Iris pigment epithelial cell (primary cell): ENCODE results near the gene PITPNM3.
"Not testable (repeated sequence)": the region's sequence is repeated elsewhere in the genome, so short reads cannot be mapped to it uniquely, and the experiment has no call there.

Experiments used
- DNase-seq: peaks from one replicate; pipeline ENCODE4 v3.0.0-alpha.2; 2011; ENCODE audit warnings: low read depth

PITPNM3 gene

DNA sequence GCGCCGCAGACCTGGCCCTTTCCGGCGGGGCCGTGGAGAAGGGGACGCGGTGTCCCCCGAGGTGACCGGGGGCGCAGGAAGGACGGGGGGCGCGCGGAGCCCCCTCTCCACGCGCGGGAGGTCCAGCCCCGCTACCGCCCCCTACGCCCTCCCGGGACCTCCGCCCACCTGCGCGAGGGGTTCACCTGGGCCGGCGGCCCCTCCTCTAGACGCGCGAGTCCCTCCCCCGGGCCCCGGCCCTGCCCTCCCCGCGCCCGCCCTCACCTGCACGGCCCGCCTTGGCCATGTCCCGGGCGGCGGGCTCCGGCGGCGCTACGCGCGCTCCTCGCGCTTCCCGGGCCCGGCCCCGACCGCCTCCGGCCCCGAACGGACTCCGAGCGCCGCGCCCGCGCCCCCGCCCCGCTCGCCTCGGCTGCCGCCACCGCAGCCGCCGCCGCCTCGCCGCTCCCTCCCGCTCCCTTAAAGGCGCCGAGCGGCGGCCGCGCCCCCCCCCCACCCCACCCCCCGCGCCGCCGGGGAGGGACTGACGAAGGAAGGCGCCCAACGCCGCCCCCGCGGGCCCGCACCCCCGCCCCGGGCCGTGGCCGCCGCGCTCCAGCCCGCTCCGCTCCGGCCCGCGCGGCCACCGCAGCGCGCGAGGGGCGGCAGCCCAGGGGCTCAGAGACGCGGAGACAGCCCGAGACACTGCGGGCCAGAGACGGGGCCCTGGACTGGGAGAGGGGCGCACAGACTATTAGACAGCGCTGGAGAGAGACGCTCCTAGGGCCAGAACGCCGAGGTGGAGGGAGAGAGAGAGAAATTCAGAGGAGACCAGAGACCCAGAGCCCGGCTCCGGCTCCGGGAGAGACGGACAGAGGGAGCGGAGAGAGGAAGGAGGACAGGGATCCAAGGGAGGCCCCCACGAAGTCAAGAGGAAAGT, at the start of gene PITPNM3:
PITPNM3 (minus strand) TSS at position 435 of the 919 bp plus-strand sequence; CDS start at position 286, 149 bp downstream.
- no peak for DNase-seq

DNA sequence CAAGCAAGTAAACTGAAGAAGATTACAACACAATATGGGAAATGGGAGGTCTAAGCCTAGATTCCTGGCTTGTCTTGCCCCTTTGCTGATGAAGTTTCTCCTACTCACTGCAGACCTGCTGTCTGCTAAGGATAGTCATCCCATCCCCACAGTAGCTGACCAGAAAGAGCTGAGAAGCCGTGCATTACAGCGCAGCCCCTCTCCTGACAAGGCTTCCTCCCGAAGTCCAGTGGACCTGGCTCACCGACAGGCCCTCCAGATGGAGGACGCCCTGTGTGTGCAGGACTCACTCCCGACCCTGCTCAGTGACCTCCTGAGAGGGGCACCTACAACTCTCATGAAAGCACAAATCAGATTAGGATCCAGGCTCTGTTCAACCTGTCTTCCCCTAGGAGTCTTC, 48.8 kb upstream of the PITPNM3 start:
- DNase-seq = no peak

DNA sequence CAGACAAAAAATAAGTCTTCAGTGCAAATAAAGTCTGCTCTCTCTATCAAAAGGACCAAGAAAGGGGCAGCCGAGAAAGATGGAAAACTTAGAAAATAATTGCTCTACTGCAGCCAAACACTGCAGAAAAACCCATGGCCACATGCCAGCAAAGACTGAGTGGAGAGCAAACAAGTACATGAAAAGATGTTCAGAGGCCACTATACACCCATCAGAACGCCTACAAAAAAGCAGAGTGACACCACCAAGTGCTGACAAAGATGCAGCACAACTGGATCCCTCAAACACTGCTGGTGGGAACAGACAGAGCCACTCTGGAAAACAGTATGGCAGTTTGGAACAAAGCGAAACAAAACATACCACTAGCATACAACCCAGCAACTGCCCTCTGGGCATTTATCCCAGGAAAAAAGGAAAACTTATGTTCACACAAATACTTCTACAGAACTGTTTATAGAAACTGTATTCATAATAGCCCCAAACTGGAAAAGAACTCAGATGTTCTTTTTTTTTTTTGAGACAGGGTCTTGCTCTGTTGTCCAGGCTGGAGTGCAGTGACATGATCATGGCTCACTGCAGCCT, 47.5 kb upstream of the PITPNM3 start:
- DNase-seq = peak; percentile 21

- DNase-seq = no peak
Observed at GRCh38 chr17:6602141-6602540, 45.8 kb upstream of the PITPNM3 start.

GRCh38 chr17:6599364-6599763, 43.0 kb upstream of the PITPNM3 start:
- DNase-seq = peak; percentile 56

DNA sequence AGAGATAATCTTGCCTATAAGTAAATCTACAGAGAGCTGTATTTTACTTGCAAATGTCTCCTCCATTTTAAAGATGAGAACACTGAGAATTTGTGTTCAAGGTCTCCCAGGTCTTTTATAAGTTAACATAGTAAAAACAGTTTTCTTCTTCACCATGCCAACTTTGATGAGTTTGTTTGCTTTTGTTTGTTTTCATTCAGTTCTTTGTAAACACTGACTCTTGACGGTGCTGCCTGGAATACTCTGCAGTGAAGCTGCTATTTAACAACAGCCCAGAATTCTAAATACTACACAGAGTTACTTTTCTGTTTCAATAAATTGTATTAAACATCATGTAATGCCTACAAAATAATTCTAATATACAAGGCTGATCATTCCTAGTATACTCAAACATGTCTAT, 41.4 kb upstream of the PITPNM3 start:
- DNase-seq = no peak

DNA sequence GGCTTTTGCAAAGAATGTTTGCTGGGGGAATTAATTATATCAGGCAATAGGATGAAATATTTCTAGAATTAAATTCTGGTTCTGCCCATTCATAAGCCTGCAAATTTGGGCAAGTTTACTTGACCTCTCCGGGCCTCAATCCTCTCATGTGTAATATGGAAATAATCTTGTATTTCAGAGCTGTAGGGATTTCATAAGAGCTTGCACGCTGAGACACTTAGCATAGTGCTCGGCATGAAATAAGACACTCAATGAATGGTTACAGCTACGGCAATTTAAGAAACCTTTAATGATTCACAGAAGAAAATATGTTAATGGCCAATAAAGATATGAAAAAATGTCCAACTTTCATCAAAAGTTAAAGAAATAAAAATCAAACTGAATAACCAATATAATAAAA, 40.6 kb upstream of the PITPNM3 start:
- DNase-seq = no peak

- DNase-seq = no peak
Observed at GRCh38 chr17:6596511-6596910, 40.2 kb upstream of the PITPNM3 start.

GRCh38 chr17:6596081-6596480, 39.7 kb upstream of the PITPNM3 start:
- DNase-seq = no peak

DNA sequence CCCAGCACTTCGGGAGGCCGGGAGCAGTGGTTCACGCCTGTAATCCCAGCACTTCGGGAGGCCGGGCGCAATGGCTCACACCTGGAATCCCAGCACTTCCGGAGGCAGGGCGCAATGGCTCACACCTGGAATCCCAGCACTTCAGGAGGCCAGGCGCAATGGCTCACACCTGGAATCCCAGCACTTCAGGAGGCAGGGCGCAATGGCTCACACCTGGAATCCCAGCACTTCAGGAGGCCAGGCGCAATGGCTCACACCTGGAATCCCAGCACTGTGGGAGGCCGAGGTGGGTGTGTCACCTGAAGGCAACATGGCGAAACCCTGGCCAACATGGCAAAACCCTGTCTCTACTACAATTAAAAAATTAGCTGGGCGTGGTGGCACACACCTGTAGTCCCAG, 37.0 kb upstream of the PITPNM3 start:
- DNase-seq = not testable (repeated sequence)

DNA sequence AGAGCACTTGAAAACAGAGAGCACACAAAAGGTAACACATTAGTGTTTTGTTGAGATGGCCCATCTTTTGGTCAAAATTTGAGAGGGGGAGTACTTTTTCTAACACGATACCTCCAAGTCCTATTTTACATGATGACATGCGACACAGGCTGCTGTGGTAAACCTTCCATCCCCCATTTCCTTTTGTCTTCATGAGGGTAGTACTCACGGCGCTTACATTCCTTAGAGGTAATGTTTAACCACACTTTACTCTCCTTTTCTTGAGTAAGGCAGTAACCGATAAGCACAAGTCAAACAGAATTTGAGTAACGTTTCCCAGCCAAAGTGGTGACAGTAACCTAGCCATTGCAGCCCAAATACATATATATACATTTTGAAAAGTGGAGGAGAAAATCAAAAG, 35.8 kb upstream of the PITPNM3 start:
- peak; percentile 50 for DNase-seq

- DNase-seq = peak; percentile 93
Observed at GRCh38 chr17:6591599-6592158, 35.3 kb upstream of the PITPNM3 start.

DNA sequence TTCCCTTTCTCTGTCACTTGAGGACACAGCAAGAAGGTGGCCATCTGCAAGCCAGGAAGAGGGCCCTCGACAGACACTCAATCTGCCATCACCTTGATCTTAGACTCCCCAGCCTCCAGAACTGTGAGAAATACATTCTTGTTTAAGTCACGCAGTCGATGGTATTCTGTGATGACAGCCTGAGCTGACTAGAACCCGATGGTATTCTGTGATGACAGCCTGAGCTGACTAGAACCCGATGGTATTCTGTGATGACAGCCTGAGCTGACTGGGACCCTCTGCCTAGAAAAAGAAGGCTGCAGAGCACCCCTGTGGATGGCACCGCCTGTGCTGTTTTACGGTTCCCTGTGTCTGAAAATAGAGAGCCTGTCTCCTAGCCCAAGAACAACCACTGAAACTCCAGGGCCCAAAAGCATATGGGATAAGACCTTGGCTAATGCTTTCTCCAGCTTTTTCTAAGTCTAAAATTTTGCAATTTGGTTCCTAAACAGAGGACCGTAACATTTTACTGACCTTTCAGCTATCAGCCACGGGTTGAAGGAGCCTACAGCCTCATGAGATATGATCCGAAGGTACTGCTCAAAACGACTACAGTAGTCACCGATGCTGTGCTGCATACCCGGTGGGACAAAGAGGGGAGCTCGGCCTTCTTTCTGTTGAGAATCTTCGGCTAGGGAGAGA, 33.1 kb upstream of the PITPNM3 start:
- DNase-seq = no peak

- no peak for DNase-seq
Observed at GRCh38 chr17:6588165-6588564, 31.8 kb upstream of the PITPNM3 start.

- no peak for DNase-seq
Observed at GRCh38 chr17:6587310-6587709, 31.0 kb upstream of the PITPNM3 start.

- DNase-seq = no peak
Observed at GRCh38 chr17:6583411-6583810, 27.1 kb upstream of the PITPNM3 start.

DNA sequence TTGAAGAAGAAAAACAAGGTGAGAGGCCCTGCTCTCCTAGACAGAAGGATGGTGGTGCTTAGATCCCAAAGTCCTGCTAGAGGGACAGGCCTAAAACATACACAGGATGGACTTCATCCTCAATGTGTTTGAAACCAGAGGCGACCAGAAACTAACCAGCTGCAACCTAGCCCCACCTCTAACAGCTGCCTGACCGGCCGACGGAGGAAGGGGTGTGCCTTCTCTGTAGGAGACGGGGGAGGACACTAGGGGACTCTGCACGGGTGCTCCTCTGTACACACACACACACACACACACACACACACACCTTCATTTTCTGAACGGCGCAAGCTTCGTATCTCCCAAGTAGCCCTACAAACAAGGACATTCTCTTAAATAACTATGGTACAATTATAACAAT, 24.3 kb upstream of the PITPNM3 start:
- DNase-seq = no peak

- no peak for DNase-seq
Observed at GRCh38 chr17:6578491-6578890, 22.1 kb upstream of the PITPNM3 start.

GRCh38 chr17:6577686-6578263, 21.4 kb upstream of the PITPNM3 start:
- no peak for DNase-seq

DNA sequence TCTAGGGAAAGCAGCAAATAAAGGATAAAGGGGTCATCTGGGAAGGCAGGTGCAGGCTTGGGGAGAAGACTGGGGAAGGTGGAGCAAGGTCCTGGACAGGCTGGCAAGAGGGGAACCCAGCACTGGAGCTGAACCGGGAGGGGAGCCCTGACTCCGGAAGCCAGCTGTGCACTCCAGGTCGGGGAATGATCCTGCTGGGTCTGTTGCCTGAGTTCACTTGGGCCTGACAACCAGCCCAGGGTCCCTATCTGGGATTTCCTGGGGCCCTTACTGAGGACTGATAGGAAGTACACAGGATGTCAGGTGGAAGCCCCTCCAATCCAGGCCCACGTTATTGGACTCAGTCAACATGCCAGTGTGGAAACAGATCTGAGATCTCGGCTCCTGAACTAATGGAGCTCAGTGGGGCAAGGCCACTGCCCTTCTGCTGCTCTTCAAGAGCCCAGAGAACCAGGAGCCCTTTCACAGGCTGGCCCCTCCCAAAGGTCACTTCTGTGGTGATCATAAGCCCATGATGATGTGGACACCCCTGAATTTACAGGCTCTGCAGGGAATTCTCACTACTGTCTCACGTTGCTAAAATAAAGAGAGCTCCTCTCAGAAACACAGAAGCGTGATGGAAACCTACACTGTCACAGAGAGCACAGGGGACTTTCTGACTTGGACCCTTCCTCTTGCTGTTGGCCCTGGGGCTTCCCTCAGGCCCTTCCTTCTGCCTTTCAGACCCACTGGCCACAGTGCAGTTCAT, 19.9 kb upstream of the PITPNM3 start:
- DNase-seq = no peak

- DNase-seq = no peak
Observed at GRCh38 chr17:6575596-6575988, 19.2 kb upstream of the PITPNM3 start.
